SHP77 (cell line): ENCODE results near the gene RBBP8.
"Not testable (repeated sequence)": the region's sequence is repeated elsewhere in the genome, so short reads cannot be mapped to it uniquely, and the experiment has no call there.

Experiments used
- DNase-seq, 2 experiments: peaks; one replicate each; lab custom pipeline; 2025; lab: John Stamatoyannopoulos, UW

The RBBP8 gene

GRCh38 chr18:22933206-22933965 is at the start of gene RBBP8:
TSS of gene RBBP8 (plus strand) at chr18:22933328. CDS start at chr18:22936852, 3,524 bp downstream.
- DNase-seq, result peak; percentile 87 to 91

GRCh38 chr18:22883827-22884226 is 49.3 kb upstream of the RBBP8 start:
- no peak for DNase-seq

- DNase-seq, result not testable (repeated sequence)
Measured at GRCh38 chr18:22885694-22886093, 47.4 kb upstream of the RBBP8 start.

GRCh38 chr18:22899421-22899820 is 33.7 kb upstream of the RBBP8 start:
- DNase-seq, result no peak

GRCh38 chr18:22900558-22901238 is 32.4 kb upstream of the RBBP8 start:
- no peak for DNase-seq

GRCh38 chr18:22902093-22902492 is 31.0 kb upstream of the RBBP8 start:
- no peak for DNase-seq

GRCh38 chr18:22903248-22903647 is 29.9 kb upstream of the RBBP8 start:
- not testable (repeated sequence) for DNase-seq

GRCh38 chr18:22912149-22912548 is 21.0 kb upstream of the RBBP8 start:
- DNase-seq, result no peak

- no peak for DNase-seq
Measured at GRCh38 chr18:22912835-22913234, 20.3 kb upstream of the RBBP8 start.

- no peak for DNase-seq
Measured at GRCh38 chr18:22913861-22914260, 19.3 kb upstream of the RBBP8 start.

GRCh38 chr18:22914633-22915032 is 18.5 kb upstream of the RBBP8 start:
- no peak for DNase-seq

- DNase-seq, result no peak
Measured at GRCh38 chr18:22915337-22915736, 17.8 kb upstream of the RBBP8 start.

- DNase-seq, result no peak
Measured at GRCh38 chr18:22921772-22922171, 11.4 kb upstream of the RBBP8 start.

GRCh38 chr18:22924589-22924988 is 8.5 kb upstream of the RBBP8 start:
- DNase-seq, result no peak

- no peak for DNase-seq
Measured at GRCh38 chr18:22926454-22926853, 6.7 kb upstream of the RBBP8 start.

- no peak for DNase-seq
Measured at GRCh38 chr18:22928339-22928738, 4.8 kb upstream of the RBBP8 start.

- DNase-seq, result peak; percentile 57 to 74
Measured at GRCh38 chr18:22930089-22930713, 2.9 kb upstream of the RBBP8 start.

GRCh38 chr18:22932885-22933205 is 283 bp upstream of the RBBP8 start:
- DNase-seq, result no peak

- no peak for DNase-seq
Measured at GRCh38 chr18:22933966-22934423, 867 bp downstream of the RBBP8 start.

GRCh38 chr18:22934789-22935188 is 1.7 kb downstream of the RBBP8 start:
- no peak for DNase-seq

- no peak for DNase-seq
Measured at GRCh38 chr18:22935431-22935830, 2.3 kb downstream of the RBBP8 start.

GRCh38 chr18:22936515-22936914 is 3.4 kb downstream of the RBBP8 start:
- no peak for DNase-seq

GRCh38 chr18:22939649-22940048 is 6.5 kb downstream of the RBBP8 start:
- no peak for DNase-seq
